Activated T-cell treated with anti-CD3 and anti-CD28 coated beads for 48 hours (primary cell): ENCODE results near the gene SHD.
"Not testable (repeated sequence)": the region's sequence is repeated elsewhere in the genome, so short reads cannot be mapped to it uniquely, and the experiment has no call there.

Experiments
- DNase-seq: peaks from one replicate; pipeline ENCODE4 v3.0.0-alpha.2; 2020; ENCODE audit warnings: low read depth

Gene SHD

GRCh38 chr19:4278419-4279266, at the start of gene SHD:
Gene SHD (plus strand): TSS chr19:4279266. CDS start chr19:4280064, 798 bp downstream.
- DNase-seq = no peak

- not testable (repeated sequence) for DNase-seq
Observed at GRCh38 chr19:4230237-4230636, 48.8 kb upstream of the SHD start.

GRCh38 chr19:4231521-4231920, 47.5 kb upstream of the SHD start:
- not testable (repeated sequence) for DNase-seq

- not testable (repeated sequence) for DNase-seq
Observed at GRCh38 chr19:4232139-4232538, 46.9 kb upstream of the SHD start.

- DNase-seq = no peak
Observed at GRCh38 chr19:4232614-4233281, 46.3 kb upstream of the SHD start.

GRCh38 chr19:4233282-4233853, 45.7 kb upstream of the SHD start:
- peak; percentile 74 for DNase-seq

- DNase-seq = no peak
Observed at GRCh38 chr19:4234142-4234861, 44.8 kb upstream of the SHD start.

GRCh38 chr19:4234862-4235201, 44.2 kb upstream of the SHD start:
- DNase-seq = no peak

GRCh38 chr19:4237510-4237909, 41.6 kb upstream of the SHD start:
- DNase-seq = not testable (repeated sequence)

- DNase-seq = no peak
Observed at GRCh38 chr19:4238831-4239230, 40.2 kb upstream of the SHD start.

GRCh38 chr19:4241824-4242430, 37.1 kb upstream of the SHD start:
- DNase-seq = no peak

GRCh38 chr19:4245938-4246337, 33.1 kb upstream of the SHD start:
- not testable (repeated sequence) for DNase-seq

GRCh38 chr19:4246767-4247593, 32.1 kb upstream of the SHD start, which contains the start of gene YJU2:
Gene YJU2 (plus strand): TSS chr19:4247080. CDS start chr19:4247147, 67 bp downstream.
- peak; percentile 97 for DNase-seq

- no peak for DNase-seq
Observed at GRCh38 chr19:4256563-4256962, 22.5 kb upstream of the SHD start.

- DNase-seq = no peak
Observed at GRCh38 chr19:4257025-4257424, 22.0 kb upstream of the SHD start.

- no peak for DNase-seq
Observed at GRCh38 chr19:4258181-4258580, 20.9 kb upstream of the SHD start.

GRCh38 chr19:4260613-4261191, 18.4 kb upstream of the SHD start:
- DNase-seq = no peak

GRCh38 chr19:4264812-4265211, 14.3 kb upstream of the SHD start:
- DNase-seq = no peak

- DNase-seq = no peak
Observed at GRCh38 chr19:4266253-4267000, 12.6 kb upstream of the SHD start.
